Superior temporal gyrus (tissue), 1 donor: ENCODE results near the gene ITGBL1.

ENCODE experiments used
- DNase-seq: peaks from one replicate; pipeline ENCODE4 v3.0.0-alpha.2; 2016; ENCODE audit errors: extremely low spot score

ITGBL1 gene

DNA sequence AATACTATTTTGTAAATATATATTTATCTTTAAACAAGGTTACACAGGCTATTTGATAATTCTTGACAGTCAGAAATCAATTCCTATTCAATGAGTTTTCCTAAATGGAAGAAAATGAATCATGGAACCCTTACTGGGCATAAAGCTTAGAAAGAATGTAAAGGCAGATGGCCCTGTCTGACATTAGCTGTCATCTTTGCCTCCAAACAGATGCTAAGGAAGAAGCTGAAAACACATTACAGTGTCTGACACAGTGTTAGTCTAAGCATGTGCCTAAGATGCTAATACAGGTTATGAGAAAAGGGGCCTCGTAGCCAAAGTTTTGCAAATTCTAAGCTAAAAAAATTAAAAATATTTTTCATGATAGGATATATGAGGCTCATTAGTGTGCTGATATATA lies 112.8 kb downstream of the ITGBL1 start:
- DNase-seq: no peak

DNA sequence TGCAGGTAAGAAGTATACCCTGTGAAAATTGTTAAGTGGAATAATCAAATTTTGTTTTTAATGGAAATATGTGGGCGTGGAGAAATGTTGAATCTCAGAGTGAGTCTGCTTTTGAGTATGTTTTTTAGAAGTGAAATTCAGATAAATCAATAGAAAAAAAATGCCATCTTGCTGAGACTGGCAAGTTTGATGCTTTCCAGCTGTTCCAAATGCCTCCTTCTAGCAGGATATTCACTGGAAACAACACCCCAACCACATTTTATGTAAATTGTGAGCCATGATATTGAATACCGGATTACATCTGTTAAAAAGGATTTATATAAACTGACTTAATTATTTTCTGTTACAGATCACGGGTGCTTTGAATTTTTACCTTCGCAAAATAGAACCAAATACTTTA lies 115.4 kb downstream of the ITGBL1 start:
- no peak for DNase-seq

- no peak for DNase-seq
Observed at GRCh38 chr13:101569807-101570206, 117.3 kb downstream of the ITGBL1 start.

DNA sequence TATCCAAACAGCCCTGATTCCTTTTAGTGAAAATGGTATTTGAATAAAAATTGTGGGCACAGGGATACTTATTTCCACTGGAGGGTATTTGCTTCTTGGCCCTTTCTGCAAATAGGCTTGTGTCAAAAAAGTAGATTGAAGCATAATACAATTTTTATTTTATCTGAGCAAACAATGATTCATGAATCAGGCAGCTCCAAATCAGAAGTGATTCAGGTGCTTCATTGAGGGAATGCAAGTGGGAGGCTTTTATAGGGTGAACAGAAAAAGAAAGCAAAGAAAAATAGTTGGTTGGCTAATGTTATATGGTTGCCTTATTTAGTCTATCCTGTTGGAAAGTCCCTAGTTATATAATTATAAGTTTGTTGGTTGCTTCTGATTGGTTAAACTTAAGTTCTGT lies 117.9 kb downstream of the ITGBL1 start:
- no peak for DNase-seq

DNA sequence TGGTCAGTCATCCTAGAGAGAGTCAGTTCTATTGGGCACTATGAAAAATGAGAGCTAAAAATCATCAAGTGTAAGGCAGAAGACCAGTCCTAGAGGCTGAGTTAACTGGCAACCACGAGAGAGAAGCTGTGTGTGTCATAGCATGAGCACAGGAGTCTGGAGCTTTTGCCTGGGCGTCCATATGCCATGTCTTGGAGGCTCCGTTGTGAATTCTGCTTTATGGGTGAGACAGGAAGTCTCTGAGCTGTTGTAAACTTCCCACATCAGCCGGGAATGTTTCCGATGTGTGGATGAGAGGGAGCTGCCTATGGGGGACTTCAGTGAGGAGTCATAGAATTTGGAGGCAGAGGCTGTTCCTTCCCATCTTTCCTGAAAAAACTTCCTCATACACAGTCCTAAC lies 120.0 kb downstream of the ITGBL1 start:
- no peak for DNase-seq

- DNase-seq: no peak
Observed at GRCh38 chr13:101575581-101575980, 123.1 kb downstream of the ITGBL1 start.

GRCh38 chr13:101576455-101576854 lies 124.0 kb downstream of the ITGBL1 start:
- no peak for DNase-seq

DNA sequence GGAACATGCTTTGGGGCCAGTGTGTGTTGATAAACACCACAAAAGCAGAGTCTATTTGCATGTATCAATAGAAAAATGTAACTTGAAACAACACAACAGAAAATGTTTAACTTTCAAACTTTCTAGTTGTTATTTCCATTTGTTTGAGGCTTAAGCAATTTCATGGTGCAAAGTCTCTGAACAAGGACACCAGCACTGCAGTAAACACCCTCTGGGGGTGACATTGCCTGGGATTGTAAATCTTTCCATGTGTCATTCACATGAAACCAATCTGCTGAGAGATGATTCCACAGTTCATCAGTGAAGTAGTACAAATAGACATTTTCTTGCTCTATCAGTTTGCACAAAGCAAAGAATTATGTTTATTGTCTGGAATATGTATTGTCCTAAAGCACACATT lies 124.5 kb downstream of the ITGBL1 start:
- DNase-seq: no peak

DNA sequence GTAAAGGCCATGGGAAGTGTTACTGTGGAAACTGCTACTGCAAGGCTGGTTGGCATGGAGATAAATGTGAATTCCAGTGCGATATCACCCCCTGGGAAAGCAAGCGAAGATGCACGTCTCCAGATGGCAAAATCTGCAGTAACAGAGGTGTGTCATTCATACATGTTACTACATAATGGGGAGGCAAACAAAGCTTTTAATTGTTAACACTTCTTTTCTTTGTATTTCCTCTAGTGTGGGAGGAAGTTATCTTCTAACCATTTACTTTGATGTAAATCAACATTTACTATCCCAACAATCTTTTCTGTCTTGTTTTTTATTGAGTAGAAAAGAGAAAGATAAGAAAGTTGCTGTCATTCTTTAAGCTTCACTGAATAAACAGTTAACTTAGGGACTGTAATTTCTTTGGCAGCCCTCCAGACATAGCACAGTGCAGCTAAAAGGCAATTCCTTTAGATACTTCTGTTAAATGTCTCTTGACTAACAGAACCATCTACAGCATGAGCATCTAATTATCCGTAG lies 126.9 kb downstream of the ITGBL1 start:
- DNase-seq: peak; percentile 26

DNA sequence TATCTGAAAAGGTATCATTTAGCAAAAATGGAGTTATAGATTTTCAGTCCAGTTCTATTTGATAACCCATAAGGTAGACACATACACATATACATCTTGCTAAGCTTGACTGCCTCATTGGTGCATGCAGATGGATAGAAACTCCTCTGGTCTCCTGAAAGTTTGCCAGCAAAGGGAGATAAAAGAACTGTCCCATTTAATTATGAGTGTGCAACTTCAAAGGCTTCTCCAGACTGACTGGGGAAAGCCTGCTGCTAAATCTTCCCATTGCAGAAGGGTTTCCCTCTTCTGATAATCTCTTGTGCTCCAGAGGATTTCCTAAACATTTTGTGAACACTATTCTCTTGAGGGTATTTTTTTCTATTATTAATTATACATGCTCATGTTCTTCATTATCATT lies 131.9 kb downstream of the ITGBL1 start:
- no peak for DNase-seq

GRCh38 chr13:101590479-101590878 lies 138.0 kb downstream of the ITGBL1 start:
- DNase-seq: no peak

GRCh38 chr13:101594936-101595335 lies 142.5 kb downstream of the ITGBL1 start:
- no peak for DNase-seq

GRCh38 chr13:101596803-101597202 lies 144.3 kb downstream of the ITGBL1 start:
- no peak for DNase-seq

DNA sequence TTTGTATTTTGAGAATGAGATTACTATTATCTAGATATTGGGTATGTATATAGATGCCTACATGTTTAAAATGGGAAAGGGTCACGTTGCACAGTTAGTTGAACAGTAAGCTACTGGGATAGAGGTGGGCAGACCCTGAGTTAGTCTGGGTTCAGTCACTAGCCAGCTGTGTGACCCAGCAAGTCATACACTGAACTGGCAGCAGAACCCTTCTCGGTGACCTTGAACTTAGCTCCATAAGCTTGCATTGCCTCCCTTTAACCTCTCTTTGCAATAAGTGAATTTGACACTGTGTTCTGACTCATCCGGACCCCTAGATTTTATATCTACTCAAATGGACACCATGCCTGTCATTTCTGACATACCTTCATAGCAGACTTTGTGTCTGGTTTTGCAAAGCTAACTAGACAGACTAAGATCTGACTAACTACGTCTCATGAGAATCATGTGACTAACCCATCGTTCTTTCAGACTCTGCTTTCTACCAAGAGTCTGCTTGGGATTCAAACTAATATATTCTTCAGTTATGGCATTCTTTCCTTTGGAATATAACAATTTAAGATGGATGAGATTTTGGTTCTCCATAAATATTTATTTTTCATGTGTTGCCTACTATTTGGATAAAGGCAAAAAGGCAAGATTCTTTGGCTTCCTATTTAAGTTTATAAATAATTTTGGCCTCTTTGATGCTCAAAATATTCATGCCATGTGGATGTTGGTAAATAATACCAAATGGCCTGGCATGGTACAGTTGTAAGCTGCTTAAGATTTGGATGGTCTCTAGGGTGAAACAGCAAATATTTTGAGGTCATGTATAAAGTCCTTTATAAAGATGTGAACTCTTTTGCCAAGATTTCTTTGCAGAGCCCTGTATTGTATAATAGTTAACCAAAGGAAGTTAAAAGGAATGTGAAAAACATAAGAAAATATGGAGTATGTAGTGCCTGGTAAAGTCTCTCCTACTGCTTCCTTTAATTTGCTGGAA lies 159.3 kb downstream of the ITGBL1 start:
- no peak for DNase-seq

DNA sequence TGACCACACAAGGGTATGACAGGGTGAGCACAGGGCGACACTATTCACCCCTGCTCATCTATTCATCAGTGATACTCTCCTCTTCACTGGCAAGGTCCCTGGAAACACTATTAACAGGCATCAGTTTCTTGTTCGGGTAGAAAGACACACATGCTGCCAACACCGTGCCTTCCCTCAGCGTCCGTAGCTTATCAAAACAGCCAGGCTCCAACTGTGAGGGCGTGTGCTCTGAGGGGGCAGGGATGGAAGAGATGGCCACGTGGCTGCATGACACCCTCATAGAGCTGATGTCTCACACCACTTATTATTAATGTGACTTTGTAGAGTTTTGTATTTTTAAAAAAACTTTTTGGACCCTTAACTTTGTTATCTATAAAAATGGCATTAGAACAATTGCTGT lies 160.3 kb downstream of the ITGBL1 start:
- DNase-seq: no peak

- DNase-seq: no peak
Observed at GRCh38 chr13:101614491-101614890, 162.0 kb downstream of the ITGBL1 start.

DNA sequence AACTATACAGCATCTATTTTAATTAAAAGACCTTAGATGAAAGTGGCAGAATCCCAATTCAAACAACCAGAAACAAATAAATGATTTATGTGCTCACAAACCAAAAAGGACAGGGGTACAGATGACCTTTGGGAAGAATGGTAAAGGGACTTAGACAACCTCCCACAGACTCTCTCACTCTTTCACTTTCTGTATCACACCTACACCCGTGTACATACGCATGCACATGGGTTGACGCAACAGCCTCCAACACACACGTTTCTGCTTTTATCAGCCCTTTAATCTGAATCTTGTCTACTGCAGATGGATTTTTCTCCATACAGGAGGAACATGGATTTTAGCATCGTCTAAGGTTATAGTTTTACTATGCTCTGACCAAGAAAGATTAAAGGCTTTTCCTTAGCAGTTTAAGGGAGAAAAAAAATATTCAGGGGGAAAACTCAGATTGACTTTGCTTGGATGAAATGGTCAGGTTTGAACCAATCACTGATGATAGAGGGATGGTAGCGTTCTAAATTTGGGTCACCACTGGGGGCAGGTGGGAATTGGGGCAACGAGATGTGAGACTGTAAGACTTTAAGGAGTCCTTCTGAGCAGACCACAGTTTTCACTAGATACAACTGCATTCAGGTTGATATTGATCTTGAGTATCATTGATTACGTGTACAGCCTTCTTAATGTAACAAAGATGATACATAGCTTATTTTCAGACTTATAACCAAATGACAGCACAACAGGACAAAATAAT lies 166.1 kb downstream of the ITGBL1 start:
- no peak for DNase-seq

GRCh38 chr13:101621099-101621498 lies 168.6 kb downstream of the ITGBL1 start:
- DNase-seq: no peak

DNA sequence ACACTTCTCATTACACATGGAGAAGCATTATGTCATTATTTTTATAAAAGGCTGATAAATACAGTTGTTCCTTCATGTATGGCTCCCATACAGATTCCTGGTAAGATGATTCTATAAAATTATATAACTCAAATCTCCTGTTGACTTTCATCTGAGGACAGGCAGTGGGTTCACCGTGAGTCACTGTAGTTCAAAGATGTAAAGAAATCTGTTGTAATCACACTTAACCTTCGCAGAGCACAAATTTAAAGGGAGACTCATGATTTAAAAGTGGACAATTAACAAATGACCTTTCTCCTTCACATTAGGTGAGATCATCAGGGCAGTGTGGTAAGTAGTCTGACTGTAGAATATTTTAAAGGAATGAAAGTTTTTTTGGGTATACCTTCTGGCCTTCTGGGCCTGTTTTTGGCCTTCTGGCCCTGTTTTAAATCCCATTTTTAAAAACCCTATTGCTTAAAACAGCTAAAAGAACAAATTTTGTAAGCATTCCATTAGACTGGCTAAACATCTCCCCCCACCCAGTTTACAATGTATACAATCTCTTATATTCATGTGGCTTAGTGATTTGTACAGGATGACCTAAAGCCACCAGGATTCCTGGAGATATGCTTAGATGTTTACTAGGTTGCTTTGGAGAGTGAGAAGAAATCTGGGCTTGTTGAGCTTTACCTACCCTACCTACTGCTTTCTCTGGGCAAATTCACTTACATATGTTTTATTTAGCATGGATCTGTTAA lies 171.2 kb downstream of the ITGBL1 start:
- DNase-seq: no peak

DNA sequence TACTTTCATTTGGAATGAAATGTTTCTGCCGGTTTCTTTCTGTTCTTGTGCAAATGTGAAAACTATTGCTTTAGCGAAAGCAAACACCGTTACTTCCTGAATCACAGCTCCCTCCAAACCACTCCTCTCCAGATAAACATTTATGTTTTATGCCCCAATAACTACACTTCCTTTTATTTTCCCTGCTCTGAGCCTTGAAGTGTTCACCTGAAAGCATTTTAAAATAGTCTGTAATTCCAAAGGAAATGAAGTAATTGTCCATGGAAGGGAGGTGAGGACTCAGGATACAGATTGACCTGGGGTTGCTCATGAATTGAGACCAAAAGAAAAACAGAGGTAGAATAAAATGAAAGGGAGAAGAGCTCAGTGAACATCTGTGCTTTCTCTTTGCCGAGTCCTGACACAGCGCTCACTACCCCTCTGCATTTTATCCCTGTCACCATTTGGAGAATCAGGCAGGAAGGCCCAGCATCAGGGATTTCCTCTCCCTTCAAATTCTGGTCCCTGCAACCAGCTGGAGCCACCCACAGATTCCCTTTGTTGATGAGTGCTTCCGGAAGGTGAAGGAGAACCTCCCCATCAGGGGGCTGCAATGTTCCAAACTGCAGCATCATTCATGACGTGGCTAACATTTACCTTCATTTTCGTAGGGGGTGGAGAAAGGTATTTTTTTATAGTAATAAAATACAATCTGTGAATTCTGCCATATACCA lies 171.9 kb downstream of the ITGBL1 start:
- no peak for DNase-seq

- DNase-seq: no peak
Observed at GRCh38 chr13:101624981-101625380, 172.5 kb downstream of the ITGBL1 start.
